Bladder microvascular endothelial cell (primary cell): ENCODE data around the gene ETDA. TPM values are rescaled to one million over a fixed set of nuclear protein-coding genes. Genes with fewer than 3 reads are reported as not detected.

Source experiments
- total RNA-seq: library from RNA; depleted of rRNA; stranded (reverse); fragments of >200 nt; gene quantifications from 2 replicates; pipeline ENCODE4 v1.2.3, GENCODE V29; 2014

ETDA gene
- not detected in 2 replicates for total RNA-seq

DNA sequence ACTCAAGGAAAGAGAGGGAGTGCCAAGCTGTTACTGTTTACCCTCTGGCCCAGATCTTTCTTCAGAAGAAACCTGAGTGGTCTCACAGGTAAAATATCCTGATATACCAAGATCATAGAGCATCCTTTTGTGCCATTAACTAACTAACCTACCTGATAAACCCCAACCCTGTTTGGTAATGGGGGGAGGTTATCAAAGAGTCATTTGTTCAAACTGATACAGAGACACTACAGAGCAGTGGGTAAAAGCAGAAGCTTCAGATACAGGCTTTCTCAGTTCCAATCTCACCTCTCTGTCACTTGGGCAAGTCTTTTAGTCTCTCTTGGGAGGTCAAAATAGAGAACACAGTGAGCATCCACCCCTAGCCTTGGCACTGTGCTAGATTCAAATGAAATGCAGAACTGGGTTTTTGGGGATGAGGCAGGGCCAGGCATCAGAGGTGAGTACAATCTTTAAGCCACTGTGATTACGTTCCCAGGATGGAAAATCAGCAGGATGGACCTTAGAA lies at the start of gene ETDA:
TSS of gene ETDA (plus strand) at position 51 of the 508 bp plus-strand sequence. CDS start 1,216 bp downstream, outside the sequence.

Other genes with a start within 250 kb of the ETDA start
- gene RTL8B, start 229.5 kb upstream of the ETDA start, total RNA-seq: 2.3 and 4.7 TPM in 2 replicates
- gene RTL8C, start 219.7 kb upstream of the ETDA start, total RNA-seq: 12.3 and 22.5 TPM in 2 replicates
- gene RTL8A, start 199.9 kb upstream of the ETDA start, total RNA-seq: 1.9 and 4.8 TPM in 2 replicates
- 0.06 and 0.16 TPM in 2 replicates for gene SMIM10L2B, start 153.3 kb upstream of the ETDA start, total RNA-seq
- gene ETDB, start 131.5 kb upstream of the ETDA start, total RNA-seq: not detected in 2 replicates
- not detected in 2 replicates for gene CT55, start 80.7 kb upstream of the ETDA start, total RNA-seq
- not detected in 2 replicates for gene ETDC, start 57.4 kb downstream of the ETDA start, total RNA-seq
- gene ZNF75D, start 92.0 kb downstream of the ETDA start, total RNA-seq: 7.4 and 9.7 TPM in 2 replicates
- gene ZNF449, start 92.7 kb downstream of the ETDA start, total RNA-seq: 8.3 and 11.3 TPM in 2 replicates
- gene SMIM10L2A, start 169.9 kb downstream of the ETDA start, total RNA-seq: 0.49 and 0.50 TPM in 2 replicates